SK-N-SH (cell line): ENCODE results near the gene FAM168A. TPM values are rescaled to one million over a fixed set of nuclear protein-coding genes. Genes with fewer than 3 reads are reported as not detected.

Experiments used
- CTCF ChIA-PET: fragments of 300-600, 350-600 bp; formaldehyde crosslinking; extraction: SDS; loops from one replicate; lab custom pipeline; 2021; lab: Yijun Ruan, JAX
- POLR2A ChIA-PET: fragments of 350-600 bp; sonication (Branson Sonifier 250); formaldehyde crosslinking; extraction: SDS; loops from one replicate; lab custom pipeline; 2020; ENCODE audit warnings: antibody characterized with exemption, inconsistent platforms; lab: Yijun Ruan, JAX
- DNase-seq: peaks from one replicate; pipeline ENCODE4 v3.0.0; 2012
- H2AFZ ChIP-seq: fragments of 200-600 bp; sonication (generic); 2 replicates; pipeline ENCODE4 v1.8.1; 2016; ENCODE audit warnings: antibody characterized with exemption, mild to moderate bottlenecking, low read depth
- H3F3A ChIP-seq: fragments of 200-600 bp; sonication (generic); replicated peaks from 2 replicates; pipeline ENCODE3; 2016; ENCODE audit warnings: antibody characterized with exemption, mild to moderate bottlenecking; ENCODE audit not compliant: insufficient read depth
- H3K27ac ChIP-seq, 2 experiments: fragments of 200-500 bp in 1 of 2; fragments of 200-600 bp in 1 of 2; sonication (Bioruptor generic) in 1 of 2; sonication (generic), shearing (Covaris generic) in 1 of 2; 2 replicates each; pipeline versions ENCODE4 v1.5.1 to v1.6.1; 2014 to 2016; ENCODE audit warnings: low read depth in 2 of 2, inconsistent platforms in 1 of 2, low read length in 1 of 2, mild to moderate bottlenecking in 1 of 2, mixed read lengths in 1 of 2
- H3K27me3 ChIP-seq: fragments of 200-600 bp; sonication (generic), shearing (Covaris generic); 2 replicates; pipeline ENCODE4 v1.6.1; 2016; ENCODE audit warnings: mixed run types; ENCODE audit not compliant: insufficient read depth
- H3K36me3 ChIP-seq, 2 experiments: fragments of 200-500 bp in 1 of 2; fragments of 200-600 bp in 1 of 2; sonication (Bioruptor generic) in 1 of 2; sonication (generic) in 1 of 2; replicated peaks in 1 of 2; 2 replicates each; pipeline versions ENCODE3 to v1.5.1; 2014 to 2016; ENCODE audit warnings: low read length in 1 of 2, mild to moderate bottlenecking in 1 of 2; ENCODE audit not compliant: insufficient read depth in 2 of 2, control insufficient read depth in 1 of 2
- H3K4me1 ChIP-seq, 2 experiments: fragments of 200-500 bp in 1 of 2; fragments of 200-600 bp in 1 of 2; sonication (Bioruptor generic) in 1 of 2; sonication (generic), shearing (Covaris generic) in 1 of 2; 2 replicates each; pipeline versions ENCODE4 v1.5.1 to v1.6.1; 2014 to 2016; ENCODE audit warnings: low read depth in 1 of 2, low read length in 1 of 2, mixed run types in 1 of 2; ENCODE audit not compliant: insufficient read depth in 2 of 2, control insufficient read depth in 1 of 2
- H3K4me2 ChIP-seq: fragments of 200-600 bp; sonication (generic), shearing (Covaris generic); 2 replicates; pipeline ENCODE4 v1.6.1; 2017; ENCODE audit warnings: mixed run types
- H3K4me3 ChIP-seq, 2 experiments: fragments of 200-500 bp in 1 of 2; fragments of 200-600 bp in 1 of 2; sonication (Bioruptor generic) in 1 of 2; sonication (generic), shearing (Covaris generic) in 1 of 2; 2 replicates each; pipeline versions ENCODE4 v1.5.1 to v1.8.1; 2014 to 2016; ENCODE audit warnings: low read depth in 2 of 2, inconsistent platforms in 1 of 2, low read length in 1 of 2, mild to moderate bottlenecking in 1 of 2, mixed read lengths in 1 of 2, moderate library complexity in 1 of 2
- H3K79me2 ChIP-seq: fragments of 200-600 bp; sonication (generic); 2 replicates; pipeline ENCODE4 v1.8.1; 2017; ENCODE audit warnings: mild to moderate bottlenecking; ENCODE audit not compliant: insufficient read depth
- H3K9ac ChIP-seq: fragments of 200-600 bp; sonication (generic); 2 replicates; pipeline ENCODE4 v1.6.1; 2017; ENCODE audit warnings: mixed run types
- H3K9me2 ChIP-seq: fragments of 200-600 bp; sonication (generic); 2 replicates; pipeline ENCODE4 v1.6.1; 2017; ENCODE audit warnings: mixed run types
- H3K9me3 ChIP-seq: fragments of 200-600 bp; sonication (generic); 2 replicates; pipeline ENCODE4 v1.6.1; 2017; ENCODE audit warnings: mixed run types, mild to moderate bottlenecking, moderate library complexity
- H4K20me1 ChIP-seq: fragments of 200-600 bp; sonication (generic); 2 replicates; pipeline ENCODE4 v1.6.1; 2017; ENCODE audit warnings: mild to moderate bottlenecking, mixed run types; ENCODE audit not compliant: insufficient read depth
- CHD2 ChIP-seq: fragments of 150-350 bp; IDR thresholded peaks from 2 replicates; pipeline ENCODE4 v1.6.1; 2018; ENCODE audit warnings: low read length; ENCODE audit not compliant: partially characterized antibody
- CTCF ChIP-seq: fragments of 200-600 bp; sonication (generic); IDR thresholded peaks from 2 replicates; pipeline ENCODE4 v1.6.1; 2017; ENCODE audit warnings: antibody characterized with exemption, mild to moderate bottlenecking, moderate library complexity
- EZH2phosphoT487 ChIP-seq: fragments of 200-600 bp; sonication (generic); IDR thresholded peaks from 2 replicates; pipeline ENCODE4 v1.6.1; 2017; ENCODE audit warnings: low read depth, mixed run types, mild to moderate bottlenecking, antibody characterized with exemption, moderate library complexity, borderline replicate concordance
- FOSL2 ChIP-seq: IDR thresholded peaks from 2 replicates; pipeline ENCODE4 v1.4.0; 2012; ENCODE audit warnings: low read depth, mild to moderate bottlenecking, moderate library complexity, borderline replicate concordance
- FOXJ3 ChIP-seq: sonication (generic); formaldehyde crosslinking; IDR thresholded peaks from 2 replicates; pipeline ENCODE4 v1.5.1; 2020; ENCODE audit warnings: mild to moderate bottlenecking, missing genetic modification reagents
- GABPA ChIP-seq: IDR thresholded peaks from 2 replicates; pipeline ENCODE4 v1.4.0; 2012; ENCODE audit warnings: low read depth, mild to moderate bottlenecking
- GATA2 ChIP-seq: sonication (generic); formaldehyde crosslinking; IDR thresholded peaks from 2 replicates; pipeline ENCODE4 v1.5.0; 2020; ENCODE audit warnings: mild to moderate bottlenecking, missing genetic modification reagents
- IRF3 ChIP-seq: fragments of 150-350 bp; IDR thresholded peaks from 2 replicates; pipeline ENCODE4 v1.6.1; 2016; ENCODE audit warnings: mild to moderate bottlenecking, low read depth, low read length
- MEF2A ChIP-seq: IDR thresholded peaks from 2 replicates; pipeline ENCODE4 v1.4.0; 2012; ENCODE audit warnings: low read depth, borderline replicate concordance
- RAD21 ChIP-seq: IDR thresholded peaks from 2 replicates; pipeline ENCODE4 v1.6.1; 2012; ENCODE audit warnings: mild to moderate bottlenecking, low read length
- RCOR1 ChIP-seq: fragments of 150-350 bp; IDR thresholded peaks from 2 replicates; pipeline ENCODE4 v1.6.1; 2017; ENCODE audit warnings: antibody characterized with exemption, low read length
- REST ChIP-seq: IDR thresholded peaks from 2 replicates; pipeline ENCODE4 v1.6.1; 2012; ENCODE audit warnings: mild to moderate bottlenecking, low read depth, low read length, moderate library complexity
- SIN3A ChIP-seq: IDR thresholded peaks from 2 replicates; pipeline ENCODE4 v1.6.1; 2012; ENCODE audit warnings: low read depth, mild to moderate bottlenecking, low read length, moderate library complexity, borderline replicate concordance
- TAF1 ChIP-seq: IDR thresholded peaks from 2 replicates; pipeline ENCODE4 v1.6.1; 2012; ENCODE audit warnings: low read depth, mild to moderate bottlenecking, low read length, moderate library complexity, borderline replicate concordance
- TCF12 ChIP-seq: IDR thresholded peaks from 2 replicates; pipeline ENCODE4 v1.4.0; 2012
- USF1 ChIP-seq: IDR thresholded peaks from 2 replicates; pipeline ENCODE4 v1.4.0; 2012; ENCODE audit warnings: low read depth, borderline replicate concordance
- WGBS: methylation state at CpG from one replicate; pipeline ENCODE4 v1.1.6; 2017; ENCODE audit warnings: low lambda C conversion rate; 5-methylcytosine and 5-hydroxymethylcytosine counted together
- polyA plus RNA-seq, 3 experiments: library from polyadenylated mRNA; depleted of rRNA; stranded (reverse); fragments of >200 nt; gene quantifications; 2 replicates each; pipeline ENCODE4 v1.2.3, GENCODE V29; 2012

Gene FAM168A
- polyA plus RNA-seq, 1 of the 3 experiments (the other 2 are of a cell fraction), result 17.8 TPM

GRCh38 chr11:73359341-73359740, 238.6 kb downstream of the FAM168A start:
- Histone ChIP-seq H3F3A (no peaks in the 10 kb centered on the region), H3K9ac (no peak overlapping the region), H3K79me2 (no peaks in the 10 kb centered on the region), H3K4me1 (no peaks in the 10 kb centered on the region; a peak in 1 of 4 replicates), H3K27me3 (no peaks in the 10 kb centered on the region), H2AFZ (no peak overlapping the region), H3K4me3 (no peak overlapping the region), H3K4me2 (no peak overlapping the region), H3K9me2 (no peaks in the 10 kb centered on the region), H3K27ac (no peak overlapping the region; a peak in 1 of 4 replicates), H3K36me3 (peaks cover 32 to 78% of the 10 kb centered on the region in 2 experiments), H3K9me3 (no peaks in the 10 kb centered on the region), H4K20me1 (peaks cover 6% of the 10 kb centered on the region; the same call in 1 of the 2 replicates)
- DNase-seq, result no peak
- ChIA-PET CTCF (interaction anchor here (1.0 to 22.4 kb wide), 10 partner anchors 5 to 302 kb away, joined by 3 to 313 read pairs (median 8); partner anchors contain the start of genes ARHGEF17 and RELT), POLR2A (no interaction called here)
- WGBS, result 71% methylated on average over 5 of the region's 11 CpGs
- TF ChIP-seq FOSL2 (no peak), USF1 (no peak), CHD2 (no peak), TAF1 (no peak), MEF2A (no peak), SIN3A (no peak), GATA2 (CRISPR knock-in tag) (no peak)

- TF ChIP-seq FOSL2 (no peak), TCF12 (no peak), EZH2phosphoT487 (no peak), RCOR1 (no peak), USF1 (no peak), GATA2 (CRISPR knock-in tag) (no peak), GABPA (no peak), REST (no peak), FOXJ3 (CRISPR knock-in tag) (no peak), RAD21 (no peak), MEF2A (no peak), IRF3 (no peak), CTCF (no peak)
- H3K4me3 ChIP-seq, result no peak overlapping the region
- H2AFZ ChIP-seq, result no peak overlapping the region
- no peak overlapping the region for H3K9ac ChIP-seq
- no peak overlapping the region for H3K4me2 ChIP-seq
- H3K79me2 ChIP-seq, result peaks cover under 1% of the 10 kb centered on the region; the same call in 1 of the 2 replicates
- DNase-seq, result no peak
- no peaks in the 10 kb centered on the region for H3K4me1 ChIP-seq
- H3K9me2 ChIP-seq, result no peaks in the 10 kb centered on the region
- CTCF ChIA-PET, result interaction anchor here (0.8 to 22.4 kb wide), 8 partner anchors 3 to 674 kb away, joined by 3 to 313 read pairs (median 9); partner anchors contain the start of gene RELT
- H3F3A ChIP-seq, result no peaks in the 10 kb centered on the region
- no peaks in the 10 kb centered on the region for H3K9me3 ChIP-seq
- no peak overlapping the region for H3K27ac ChIP-seq
- H4K20me1 ChIP-seq, result peaks cover 12% of the 10 kb centered on the region; the same call in 1 of the 2 replicates
- peaks cover 27 to 74% of the 10 kb centered on the region in 2 experiments for H3K36me3 ChIP-seq
- POLR2A ChIA-PET, result no interaction called here
- 96% methylated on average over 5 of the region's 5 CpGs for WGBS
- H3K27me3 ChIP-seq, result no peaks in the 10 kb centered on the region
These were observed 239.8 kb downstream of the FAM168A start for GRCh38 chr11:73358071-73358470.
